HFFc6 (cell line): Measurements from ENCODE around the gene ABHD8. TPM values are rescaled to one million over a fixed set of nuclear protein-coding genes. Genes with fewer than 3 reads are reported as not detected.

Source experiments
- DNase-seq: peaks from one replicate; pipeline ENCODE4 v3.0.0-alpha.2; 2018
- H3K27ac Mint-ChIP-seq: 2 replicates; pipeline ENCODE4 v1.8.0; 2020; ENCODE audit warnings: mild to moderate bottlenecking, mixed read lengths
- H3K27me3 Mint-ChIP-seq: 2 replicates; pipeline ENCODE4 v1.8.0; 2021; ENCODE audit warnings: mild to moderate bottlenecking, moderate library complexity, mixed read lengths; ENCODE audit not compliant: insufficient read depth
- H3K36me3 Mint-ChIP-seq: 2 replicates; pipeline ENCODE4 v1.8.0; 2021; ENCODE audit warnings: low read depth, mixed read lengths
- H3K4me1 Mint-ChIP-seq: 2 replicates; pipeline ENCODE4 v1.8.0; 2020; ENCODE audit warnings: low read depth, mixed read lengths
- H3K4me3 Mint-ChIP-seq: 2 replicates; pipeline ENCODE4 v1.8.0; 2020; ENCODE audit warnings: mild to moderate bottlenecking, moderate library complexity, mixed read lengths
- H3K9me3 Mint-ChIP-seq: 2 replicates; pipeline ENCODE4 v1.8.0; 2020; ENCODE audit warnings: mild to moderate bottlenecking, mixed read lengths
- total RNA-seq, 6 experiments: library from RNA; stranded (reverse); fragmentation: NEBNext Ultra II Directional; extraction: Animal tissue kit (Norgen Biotek cat#: 25700); gene quantifications; 2 replicates in 1 of 6; 3 replicates in 5 of 6; pipeline ENCODE4 v1.2.3, GENCODE V29; 2021
- TF ChIP-seq, protein P1 (sequence below): fragments of 200-600 bp; sonication (generic); IDR thresholded peaks from 2 replicates; pipeline ENCODE4 v1.5.0; 2021; ENCODE audit warnings: antibody characterized with exemption, mild to moderate bottlenecking

The ABHD8 gene
- total RNA-seq, 6 experiments from 2014 or later, result 6.7 to 9.9 (median 8.9) TPM

DNA sequence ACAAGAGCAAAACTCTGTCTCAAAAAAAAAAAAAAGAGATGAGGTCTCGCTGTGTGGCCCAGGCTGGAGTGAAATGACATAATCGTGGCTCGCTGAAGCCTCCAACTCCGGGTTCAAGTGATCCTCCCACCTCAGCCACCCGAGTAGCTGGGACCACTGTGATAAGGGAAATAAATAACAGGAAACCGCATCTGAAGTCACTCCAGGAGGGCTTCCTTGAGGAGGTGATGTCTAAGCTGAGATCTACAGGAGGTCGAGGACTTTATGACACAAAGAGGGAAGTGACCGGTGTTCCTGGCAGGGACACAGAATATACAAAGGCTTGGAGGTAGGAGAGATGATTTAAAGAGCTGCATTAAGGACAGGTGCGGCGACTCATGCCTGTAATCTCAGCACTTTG, 48.6 kb downstream of the ABHD8 start:
- DNase-seq, result no peak
- TF ChIP-seq, protein P1, sequence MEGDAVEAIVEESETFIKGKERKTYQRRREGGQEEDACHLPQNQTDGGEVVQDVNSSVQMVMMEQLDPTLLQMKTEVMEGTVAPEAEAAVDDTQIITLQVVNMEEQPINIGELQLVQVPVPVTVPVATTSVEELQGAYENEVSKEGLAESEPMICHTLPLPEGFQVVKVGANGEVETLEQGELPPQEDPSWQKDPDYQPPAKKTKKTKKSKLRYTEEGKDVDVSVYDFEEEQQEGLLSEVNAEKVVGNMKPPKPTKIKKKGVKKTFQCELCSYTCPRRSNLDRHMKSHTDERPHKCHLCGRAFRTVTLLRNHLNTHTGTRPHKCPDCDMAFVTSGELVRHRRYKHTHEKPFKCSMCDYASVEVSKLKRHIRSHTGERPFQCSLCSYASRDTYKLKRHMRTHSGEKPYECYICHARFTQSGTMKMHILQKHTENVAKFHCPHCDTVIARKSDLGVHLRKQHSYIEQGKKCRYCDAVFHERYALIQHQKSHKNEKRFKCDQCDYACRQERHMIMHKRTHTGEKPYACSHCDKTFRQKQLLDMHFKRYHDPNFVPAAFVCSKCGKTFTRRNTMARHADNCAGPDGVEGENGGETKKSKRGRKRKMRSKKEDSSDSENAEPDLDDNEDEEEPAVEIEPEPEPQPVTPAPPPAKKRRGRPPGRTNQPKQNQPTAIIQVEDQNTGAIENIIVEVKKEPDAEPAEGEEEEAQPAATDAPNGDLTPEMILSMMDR, result no peak
- peaks cover 1% of the 10 kb centered on the region; the same call in 1 of the 2 replicates for H3K4me1 Mint-ChIP-seq
- peaks cover 2% of the 10 kb centered on the region for H3K27me3 Mint-ChIP-seq
- H3K9me3 Mint-ChIP-seq, result no peaks in the 10 kb centered on the region; the same call in 1 of the 2 replicates
- H3K4me3 Mint-ChIP-seq, result no peak overlapping the region
- no peak overlapping the region for H3K27ac Mint-ChIP-seq
- H3K36me3 Mint-ChIP-seq, result peaks cover 4% of the 10 kb centered on the region; the same call in 1 of the 2 replicates

DNA sequence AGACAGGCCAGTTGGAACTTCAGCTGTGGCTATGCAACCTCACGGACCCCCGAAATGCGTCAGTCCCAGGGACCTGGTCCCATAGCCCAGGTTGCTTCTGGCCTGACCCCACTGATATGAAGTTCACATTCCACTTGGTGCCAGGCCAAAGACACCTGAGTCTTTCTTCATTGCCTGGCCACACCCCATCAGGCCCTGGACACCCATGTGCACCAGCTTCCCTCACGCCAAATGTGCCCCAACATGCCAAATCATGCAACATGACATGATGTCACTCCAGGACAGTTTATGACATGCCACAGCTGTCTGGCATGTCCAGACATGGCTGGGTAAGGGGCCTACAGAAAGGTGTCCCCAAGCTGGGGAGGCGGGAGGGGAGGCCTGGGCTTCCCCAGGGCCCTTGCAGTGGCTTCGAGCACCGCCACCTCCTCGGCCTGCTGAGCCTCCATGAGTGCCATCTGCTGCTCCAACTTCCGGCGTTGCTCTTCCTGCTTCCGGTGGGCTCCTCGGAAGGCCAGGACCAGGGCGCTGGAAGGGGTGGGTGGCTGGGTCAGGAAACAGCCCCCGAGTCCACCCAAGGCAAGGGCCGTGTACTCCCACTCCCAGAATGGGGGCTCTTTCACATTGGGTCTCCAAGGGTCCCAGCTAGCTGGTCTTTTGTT, 53.2 kb downstream of the ABHD8 start:
- DNase-seq, result no peak
- TF ChIP-seq, protein P1, result no peak
- peaks cover 28% of the 10 kb centered on the region for H3K4me1 Mint-ChIP-seq
- H3K4me3 Mint-ChIP-seq, result no peak overlapping the region
- H3K27ac Mint-ChIP-seq, result no peak overlapping the region
- H3K36me3 Mint-ChIP-seq, result no peaks in the 10 kb centered on the region
- H3K9me3 Mint-ChIP-seq, result no peaks in the 10 kb centered on the region
- no peaks in the 10 kb centered on the region; the same call in 1 of the 2 replicates for H3K27me3 Mint-ChIP-seq

DNA sequence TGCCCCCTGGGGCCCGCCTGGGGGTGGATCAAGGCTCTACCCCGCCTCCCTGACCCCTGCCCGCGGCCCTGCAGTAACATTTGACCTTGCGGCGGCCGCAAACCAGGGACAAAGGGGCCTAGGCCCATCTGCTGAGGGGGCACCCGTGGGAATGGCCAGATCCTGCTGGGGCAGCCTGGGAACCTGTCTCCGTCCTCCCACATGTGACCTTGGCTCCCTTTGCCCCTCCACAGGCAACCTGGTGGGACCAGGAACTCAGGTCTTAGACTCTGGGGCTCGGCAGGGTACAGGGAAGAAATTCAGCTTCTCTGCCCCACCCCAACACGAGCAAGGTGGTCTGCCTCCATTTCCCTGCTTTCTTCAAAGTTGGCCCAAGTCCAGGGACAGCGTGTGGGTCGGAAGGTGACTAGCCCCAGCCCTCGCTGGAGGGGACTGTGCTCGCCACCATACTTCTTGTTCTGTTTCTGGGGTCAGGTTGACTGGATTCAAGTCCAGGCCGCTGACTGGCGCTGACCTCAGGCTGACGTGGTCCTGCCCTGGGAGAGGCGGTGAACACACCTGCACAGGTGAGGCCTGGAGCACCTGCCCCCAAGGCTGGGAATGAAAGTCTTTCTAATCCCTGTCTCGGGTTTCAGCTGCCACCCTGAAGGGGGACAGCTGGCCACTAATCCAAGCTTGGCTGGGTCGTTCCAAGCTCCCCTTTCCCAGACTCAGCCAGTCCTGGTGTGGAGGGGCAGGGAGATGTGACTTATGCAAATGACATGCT, 55.0 kb downstream of the ABHD8 start:
- no peak for DNase-seq
- Mint-ChIP-seq H3K27me3 (no peaks in the 10 kb centered on the region), H3K36me3 (0 out of 2 replicates have a peak, but pooled peaks cover 9% of the 10 kb centered on the region), H3K4me1 (peaks cover 29% of the 10 kb centered on the region), H3K9me3 (no peaks in the 10 kb centered on the region), H3K27ac (no peak overlapping the region), H3K4me3 (no peak overlapping the region)
- TF ChIP-seq, protein P1, result no peak

GRCh38 chr19:17246681-17247425, 56.4 kb downstream of the ABHD8 start:
- TF ChIP-seq, protein P1, result no peak
- H3K36me3 Mint-ChIP-seq, result 0 out of 2 replicates have a peak, but pooled peaks cover 9% of the 10 kb centered on the region
- peaks cover 40% of the 10 kb centered on the region for H3K4me1 Mint-ChIP-seq
- H3K4me3 Mint-ChIP-seq, result peak overlapping the region; percentile 82
- DNase-seq, result no peak
- peak overlapping the region; percentile 83 for H3K27ac Mint-ChIP-seq
- no peaks in the 10 kb centered on the region for H3K9me3 Mint-ChIP-seq
- H3K27me3 Mint-ChIP-seq, result peaks cover 3% of the 10 kb centered on the region; the same call in 1 of the 2 replicates

GRCh38 chr19:17245535-17245984, 57.7 kb downstream of the ABHD8 start, which contains the start of gene NR2F6:
NR2F6 (minus strand) TSS chr19:17245919; CDS start chr19:17245220, 699 bp downstream.
- Mint-ChIP-seq H3K36me3 (0 out of 2 replicates have a peak, but pooled peaks cover 9% of the 10 kb centered on the region), H3K27ac (peak within 1 kb of the TSS; percentile 83), H3K27me3 (peaks cover 5% of the 10 kb centered on the region), H3K4me1 (peaks cover 52% of the 10 kb centered on the region), H3K9me3 (no peaks in the 10 kb centered on the region), H3K4me3 (peak within 1 kb of the TSS; percentile 95)
- no peak for DNase-seq
- TF ChIP-seq, protein P1, result no peak
